GM18861 (cell line): ENCODE measurements around the gene DALRD3.

Experiments used
- ATAC-seq: cut with Tn5 transposase; IDR thresholded peaks from one replicate; pipeline ENCODE4 v1.9.1; 2021; ENCODE audit not compliant: unreplicated experiment

DALRD3 gene

DNA sequence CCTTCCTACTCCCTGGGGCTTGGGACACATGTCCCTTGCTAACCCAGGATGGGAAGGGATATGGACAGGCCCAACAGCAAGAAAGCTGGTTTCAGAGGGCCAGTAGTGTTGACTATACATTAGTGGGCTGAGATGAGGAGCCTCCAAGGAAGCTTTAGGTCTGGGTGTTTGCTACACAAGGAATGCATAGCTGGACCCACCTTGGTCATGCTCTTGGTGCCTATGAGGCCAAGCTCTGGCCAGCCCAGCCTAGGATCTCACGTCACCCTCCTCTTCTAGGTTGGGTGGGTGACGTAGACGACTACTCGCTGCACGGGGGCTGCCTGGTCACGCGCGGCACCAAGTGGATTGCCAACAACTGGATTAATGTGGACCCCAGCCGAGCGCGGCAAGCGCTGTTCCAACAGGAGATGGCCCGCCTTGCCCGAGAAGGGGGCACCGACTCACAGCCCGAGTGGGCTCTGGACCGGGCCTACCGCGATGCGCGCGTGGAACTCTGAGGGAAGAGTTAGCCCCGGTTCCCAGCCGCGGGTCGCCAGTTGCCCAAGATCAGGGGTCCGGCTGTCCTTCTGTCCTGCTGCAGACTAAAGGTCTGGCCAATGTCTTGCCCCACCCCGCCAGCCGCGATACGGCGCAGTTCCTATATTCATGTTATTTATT is 11.8 kb downstream of the DALRD3 start:
- no peak for ATAC-seq

GRCh38 chr3:49005998-49006397 is 12.4 kb downstream of the DALRD3 start:
- ATAC-seq: no peak

DNA sequence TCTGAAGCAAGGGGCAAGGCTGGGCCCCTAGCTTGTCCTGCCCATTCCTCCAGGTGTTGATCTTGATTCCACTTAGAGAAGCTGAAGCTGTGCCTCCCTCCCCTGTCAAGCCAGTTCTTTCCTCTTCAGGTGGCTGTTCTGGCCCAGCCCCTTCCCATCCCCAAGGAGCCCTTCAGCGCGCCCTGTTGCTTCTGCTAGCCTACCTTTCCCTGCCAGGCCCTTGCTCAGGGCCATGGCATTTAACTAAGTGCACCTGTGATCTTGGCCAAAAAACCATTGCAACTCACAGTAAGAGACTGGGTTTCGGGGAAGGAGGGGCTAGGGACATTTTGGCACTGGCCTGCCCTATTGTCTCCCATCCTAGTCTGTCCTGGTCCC is 13.1 kb downstream of the DALRD3 start:
- no peak for ATAC-seq

DNA sequence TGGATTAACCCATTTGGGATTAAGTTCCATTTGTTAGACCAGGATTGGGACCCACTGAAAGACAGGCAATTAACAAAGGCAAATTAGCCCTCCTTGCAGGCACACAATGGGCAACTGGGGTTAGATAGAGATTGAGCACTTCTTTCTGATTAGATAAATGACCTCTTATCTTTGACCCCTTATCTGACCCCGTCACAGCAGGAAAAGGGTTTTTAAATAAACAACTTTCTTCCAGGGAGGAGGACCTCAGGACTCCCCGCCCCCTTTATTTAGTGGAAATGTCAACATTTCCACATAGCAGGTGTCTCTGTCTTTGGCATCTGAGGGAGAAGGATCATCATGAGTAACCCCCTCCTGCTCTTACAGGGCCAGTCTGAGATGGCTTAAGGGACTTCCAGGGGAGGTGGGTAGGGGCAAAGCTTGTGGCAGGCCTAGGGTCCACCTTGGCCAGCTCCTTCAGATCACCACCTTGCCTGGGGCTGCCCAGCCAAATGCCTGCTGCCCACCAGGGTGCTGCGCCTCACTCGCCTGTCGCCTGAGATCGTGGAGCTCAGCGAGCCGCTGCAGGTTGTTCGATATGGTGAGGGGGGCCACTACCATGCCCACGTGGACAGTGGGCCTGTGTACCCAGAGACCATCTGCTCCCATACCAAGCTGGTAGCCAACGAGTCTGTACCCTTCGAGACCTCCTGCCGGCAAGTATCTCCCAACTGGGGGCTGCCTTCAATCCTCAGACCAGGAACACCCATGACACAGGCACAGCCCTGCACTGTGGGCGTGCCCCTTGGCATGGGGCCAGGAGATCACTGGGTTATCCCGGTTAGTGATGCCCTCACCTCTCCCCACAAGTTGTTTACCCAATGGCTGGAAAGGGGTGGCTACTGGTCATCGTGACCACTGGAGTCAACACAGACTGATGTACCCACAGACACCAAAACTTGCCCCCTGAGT is 13.8 kb downstream of the DALRD3 start:
- no peak for ATAC-seq

GRCh38 chr3:49001155-49001554 is 17.2 kb downstream of the DALRD3 start:
- ATAC-seq: no peak

DNA sequence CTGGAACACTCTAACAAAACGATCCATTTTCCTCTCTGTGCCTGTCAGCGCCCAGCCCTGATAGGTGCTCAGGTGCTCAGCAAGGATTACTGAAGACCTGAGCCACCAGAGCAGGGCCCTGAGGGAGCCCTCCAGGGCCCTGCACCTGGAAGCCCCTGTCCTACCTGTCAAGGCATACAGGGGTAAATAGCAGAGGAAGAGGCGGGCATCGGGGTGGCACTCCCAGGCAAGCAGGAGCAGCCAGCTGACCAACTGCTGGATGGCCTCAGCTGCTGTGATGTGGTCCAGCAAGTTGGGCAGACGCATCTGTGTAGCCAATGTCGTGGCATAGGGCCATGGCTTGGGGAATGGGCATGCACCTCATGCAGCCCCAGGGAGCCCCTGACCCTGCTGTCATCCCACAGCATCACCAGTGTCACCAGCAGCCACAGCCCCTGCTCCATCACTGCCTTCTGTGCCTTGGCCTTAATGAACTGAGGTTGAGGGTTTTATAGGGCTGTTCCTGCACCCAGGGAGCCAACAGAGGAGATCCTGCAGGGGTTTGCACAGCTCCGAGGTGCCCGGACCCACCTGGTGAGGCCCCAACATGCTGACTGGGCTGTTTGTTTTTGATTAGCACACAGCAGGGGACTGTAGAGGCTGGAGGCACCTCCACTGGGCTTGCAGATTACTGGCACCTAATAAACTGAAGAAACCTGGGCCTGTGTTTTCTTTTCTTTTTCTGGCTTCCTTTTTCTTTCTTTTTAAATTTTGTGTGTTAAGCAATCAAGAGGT is 19.1 kb downstream of the DALRD3 start:
- no peak for ATAC-seq

DNA sequence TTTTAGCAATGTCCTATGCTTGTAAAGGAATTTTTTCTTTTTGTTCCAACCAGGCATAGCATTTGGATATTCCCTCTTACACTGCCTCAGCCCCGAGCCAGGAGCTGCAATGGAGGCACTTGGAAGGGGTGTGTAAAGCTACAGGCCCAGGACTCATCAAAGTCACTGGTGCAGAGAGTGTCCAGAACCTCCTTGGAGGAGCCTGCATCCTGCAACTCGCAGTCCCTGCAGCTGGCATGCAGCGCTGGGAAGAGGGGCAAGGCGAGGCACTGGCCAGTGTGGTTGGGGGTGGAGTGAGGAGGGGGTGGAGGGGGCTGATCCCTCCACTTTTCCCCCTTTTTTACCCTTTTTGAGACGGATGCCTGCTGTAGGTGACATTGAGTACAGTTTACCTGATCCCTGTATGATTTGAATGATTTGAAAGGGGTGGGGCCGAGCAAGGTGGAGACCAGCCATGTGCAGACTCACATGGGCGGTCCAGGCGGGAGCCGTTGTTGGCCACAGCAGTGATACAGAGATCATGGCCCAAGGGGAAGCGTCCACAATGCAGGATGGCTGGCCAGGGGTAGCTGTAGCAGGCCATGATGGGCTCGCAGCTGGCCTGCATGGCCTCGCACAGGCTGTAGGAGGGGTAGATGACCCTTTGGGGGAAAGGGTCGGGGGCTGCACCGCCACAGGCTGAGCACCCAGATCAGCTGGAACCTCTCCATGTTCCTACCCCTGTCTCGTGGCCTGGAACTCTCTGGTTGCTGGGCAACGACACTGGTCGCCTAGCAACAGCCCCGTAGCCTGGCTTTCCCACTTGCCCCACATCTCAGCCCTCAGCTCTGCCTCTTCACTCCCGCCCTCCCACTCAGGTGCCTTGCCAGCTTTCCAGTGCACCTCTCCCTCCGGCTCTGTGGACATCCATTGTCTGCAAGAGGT is 20.4 kb downstream of the DALRD3 start:
- ATAC-seq: no peak

DNA sequence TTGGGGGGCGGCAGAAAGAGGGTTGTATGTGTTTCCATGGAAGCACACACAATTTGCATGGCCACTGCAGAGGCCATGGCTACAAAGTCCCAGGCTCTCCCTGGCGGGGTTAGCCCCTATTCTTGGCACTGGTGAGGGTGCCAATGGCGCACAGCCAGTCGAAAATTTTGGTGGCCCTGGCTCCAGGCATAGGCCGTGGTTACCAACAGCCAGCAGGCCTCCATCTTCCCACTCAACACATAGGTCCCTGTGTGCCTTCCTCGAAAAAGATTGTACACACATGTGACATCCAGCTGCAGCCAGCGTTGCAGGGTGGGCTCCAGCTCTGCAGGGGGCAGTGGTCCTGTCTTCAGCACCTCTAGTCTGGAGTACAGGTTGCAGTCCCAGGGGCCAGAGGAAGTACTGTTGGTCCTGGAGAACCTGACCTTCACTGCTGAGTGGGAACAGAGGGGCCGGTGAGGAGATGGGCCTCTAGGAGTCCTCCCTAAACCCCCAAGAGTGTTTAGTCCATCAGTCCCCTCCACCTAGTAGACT is 21.2 kb downstream of the DALRD3 start:
- ATAC-seq: no peak

DNA sequence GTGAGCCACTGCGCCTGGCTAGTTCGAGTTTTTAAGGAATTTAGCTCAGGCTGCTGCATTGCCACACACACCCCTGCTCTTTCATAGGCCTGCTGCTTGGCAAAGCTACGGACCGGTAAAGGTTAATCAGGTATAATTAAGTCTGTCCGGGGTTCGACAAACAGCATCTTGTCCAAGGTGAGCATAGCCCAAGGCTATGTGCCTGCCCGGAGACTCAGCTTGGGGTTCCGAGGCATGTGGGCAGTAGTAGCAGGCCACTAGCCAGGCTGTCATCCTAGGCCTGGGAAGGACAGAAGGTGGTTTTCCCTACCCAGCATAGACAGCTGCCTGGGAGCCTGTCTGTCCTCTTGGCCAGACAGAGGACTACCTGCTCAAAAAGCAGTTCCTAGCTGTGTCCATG is 21.7 kb downstream of the DALRD3 start:
- ATAC-seq: no peak

GRCh38 chr3:48993834-48994233 is 24.5 kb downstream of the DALRD3 start:
- no peak for ATAC-seq

- ATAC-seq: no peak
Observed at GRCh38 chr3:48991851-48992545, 26.4 kb downstream of the DALRD3 start.

- ATAC-seq: no peak
Observed at GRCh38 chr3:48990636-48991469, 27.5 kb downstream of the DALRD3 start.

GRCh38 chr3:48989796-48990635 is 28.4 kb downstream of the DALRD3 start, which contains the start of gene P4HTM:
TSS of gene P4HTM (plus strand) at chr3:48990241. CDS start at chr3:48990257, 16 bp downstream.
- peak; percentile 47 for ATAC-seq

DNA sequence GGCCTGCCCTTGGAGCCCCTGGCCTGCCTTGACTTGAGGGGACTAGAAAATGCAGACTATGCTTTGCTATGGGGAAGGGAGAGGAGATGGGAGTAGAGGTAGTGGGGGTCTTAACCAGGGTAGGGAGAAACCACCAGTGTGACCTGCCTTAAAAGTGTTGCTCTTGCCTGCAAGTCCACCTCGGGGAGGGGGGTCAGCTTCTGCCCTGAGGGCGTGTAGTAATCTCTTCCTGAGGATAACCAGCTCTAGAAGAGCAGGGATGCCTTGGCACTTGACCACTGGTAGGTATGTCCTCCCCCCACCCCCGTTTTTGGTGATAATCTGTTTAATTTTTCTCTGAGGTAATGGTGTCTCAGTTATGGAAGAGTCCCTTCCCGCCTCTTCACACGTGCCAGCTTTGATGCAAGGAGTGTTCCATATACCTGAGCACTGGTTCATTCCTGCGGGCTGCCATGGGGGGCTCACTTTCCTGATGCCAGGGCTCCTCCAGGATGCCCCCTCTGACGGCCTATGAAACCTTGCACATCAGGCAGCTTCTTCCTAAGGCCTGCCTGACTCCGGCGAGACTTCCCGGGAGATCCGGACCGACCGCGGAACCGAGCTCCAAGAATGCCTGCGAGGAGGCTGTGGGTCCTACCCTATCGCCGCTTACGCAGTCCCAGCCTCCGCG is 29.1 kb downstream of the DALRD3 start:
- no peak for ATAC-seq

DNA sequence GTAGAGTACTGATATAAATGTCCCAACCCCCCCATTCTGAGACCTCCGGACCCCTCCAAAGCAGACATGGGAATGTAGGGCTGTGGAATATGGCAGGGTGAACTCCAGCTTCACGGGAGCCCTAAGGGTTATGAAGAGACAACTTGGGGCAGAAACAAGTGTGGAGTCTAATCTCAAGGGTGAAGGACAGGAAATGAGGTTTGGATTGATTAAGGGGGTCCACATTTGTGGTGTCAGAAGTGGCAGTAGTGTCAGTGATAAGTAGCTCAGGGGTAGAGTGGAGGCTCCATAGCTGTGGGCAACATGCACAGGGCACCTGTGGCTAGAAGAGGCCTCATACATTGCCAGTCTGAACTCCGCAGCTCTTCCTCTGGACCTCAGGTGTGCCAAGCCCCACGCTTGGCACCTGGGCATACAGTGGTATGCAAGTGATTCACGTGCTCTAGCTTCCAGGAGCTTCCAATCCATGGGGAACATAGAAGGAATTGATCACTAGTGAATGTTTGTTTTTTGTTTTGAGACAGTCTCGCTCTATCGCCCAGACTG is 32.5 kb downstream of the DALRD3 start:
- no peak for ATAC-seq

- ATAC-seq: no peak
Observed at GRCh38 chr3:48984663-48985062, 33.7 kb downstream of the DALRD3 start.

GRCh38 chr3:48983096-48983495 is 35.3 kb downstream of the DALRD3 start:
- no peak for ATAC-seq
